Measurements from ENCODE around the gene BCAT1.
"Not testable (repeated sequence)": the region's sequence is repeated elsewhere in the genome, so short reads cannot be mapped to it uniquely, and the experiment has no call there.

Gene BCAT1

GRCh38 chr12:24955853-24956252 lies 7.0 kb upstream of the BCAT1 start:
- DNase-seq = no peak

DNA sequence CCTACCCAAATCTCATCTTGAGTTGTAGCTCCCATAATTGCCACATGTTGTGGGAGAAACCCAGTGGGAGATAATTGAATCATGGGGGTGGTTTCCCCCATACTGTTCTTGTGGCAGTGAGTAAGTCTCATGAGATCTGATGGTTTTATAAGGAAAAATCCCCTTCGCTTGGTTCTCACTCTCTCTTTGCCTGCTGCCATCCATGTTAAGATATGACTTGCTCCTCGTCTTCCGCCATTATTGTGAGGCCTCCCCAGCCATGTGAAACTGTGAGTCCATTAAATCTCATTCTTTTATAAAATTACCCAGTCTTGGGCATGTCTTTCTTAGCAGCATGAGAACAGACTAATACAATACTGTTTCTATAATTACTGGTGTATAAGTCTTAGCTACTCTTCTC lies 6.5 kb upstream of the BCAT1 start:
- DNase-seq = no peak

GRCh38 chr12:24954261-24954660 lies 5.4 kb upstream of the BCAT1 start:
- DNase-seq = no peak

- no peak for DNase-seq
These were observed 3.5 kb upstream of the BCAT1 start for GRCh38 chr12:24952389-24952788.

- DNase-seq = no peak
These were observed 1.4 kb upstream of the BCAT1 start for GRCh38 chr12:24950231-24950834.

- DNase-seq = no peak
These were observed 513 bp downstream of the BCAT1 start for GRCh38 chr12:24948420-24948756.

DNA sequence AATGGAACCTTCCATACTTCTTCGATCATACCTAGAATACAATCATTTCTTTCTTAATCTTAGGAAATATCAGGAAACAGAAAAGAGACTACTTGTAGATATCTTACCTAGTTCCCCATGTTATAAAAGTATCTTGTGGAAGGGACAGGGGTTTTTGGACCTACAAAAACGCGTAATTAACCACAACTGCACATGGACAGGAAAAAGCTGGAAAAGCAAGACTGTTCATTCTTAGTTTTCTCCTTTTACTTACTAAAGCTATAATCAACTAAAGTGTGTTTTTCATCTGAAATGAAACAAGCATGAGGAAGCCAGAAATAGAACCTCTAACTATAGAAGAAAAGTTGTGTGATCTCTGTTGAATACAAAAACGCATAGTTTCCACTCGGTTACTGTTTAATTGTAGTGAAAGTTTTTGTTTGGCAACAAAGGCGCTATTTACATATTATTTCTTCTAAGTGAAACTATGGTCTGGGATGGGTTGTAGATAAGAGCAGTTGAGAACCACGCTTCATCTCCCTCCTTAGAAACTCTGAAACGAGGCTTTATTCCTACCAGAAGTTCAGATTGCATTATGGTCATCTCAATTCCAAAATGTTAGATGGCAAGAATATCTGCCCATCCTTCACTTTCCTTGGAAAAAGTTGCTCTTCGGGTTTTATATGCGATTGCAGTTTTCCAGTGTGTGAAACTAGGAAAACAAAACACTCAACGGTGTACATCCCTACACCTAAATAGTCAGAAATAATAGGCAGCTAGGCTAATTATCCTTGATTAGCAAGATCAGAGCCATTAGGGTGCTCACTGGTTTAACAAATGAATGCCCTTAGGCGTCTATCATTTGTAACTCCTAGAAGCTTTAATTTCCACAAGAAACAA lies 1.1 kb downstream of the BCAT1 start:
- DNase-seq = no peak

DNA sequence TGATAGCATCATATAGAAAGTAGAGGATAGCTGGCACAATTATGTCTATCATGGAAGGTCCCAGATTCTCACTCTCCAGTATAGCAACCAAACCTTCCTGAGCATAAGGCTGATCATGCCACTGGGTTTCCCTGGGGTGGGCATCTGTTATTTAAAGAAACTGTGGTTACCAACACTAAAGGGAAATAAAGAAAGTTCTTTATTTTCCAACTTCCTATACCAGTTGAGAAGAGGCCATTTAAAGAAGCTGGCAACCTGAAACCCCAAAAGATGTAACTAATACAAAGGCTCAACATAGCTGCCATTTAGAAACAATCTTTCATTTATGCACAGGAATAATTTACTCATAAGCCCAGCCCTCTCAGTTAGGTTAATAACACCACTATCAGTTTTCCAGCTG lies 3.1 kb downstream of the BCAT1 start:
- DNase-seq = no peak

GRCh38 chr12:24945039-24945438 lies 3.9 kb downstream of the BCAT1 start:
- DNase-seq = no peak

GRCh38 chr12:24944601-24944975 lies 4.3 kb downstream of the BCAT1 start:
- DNase-seq = no peak

DNA sequence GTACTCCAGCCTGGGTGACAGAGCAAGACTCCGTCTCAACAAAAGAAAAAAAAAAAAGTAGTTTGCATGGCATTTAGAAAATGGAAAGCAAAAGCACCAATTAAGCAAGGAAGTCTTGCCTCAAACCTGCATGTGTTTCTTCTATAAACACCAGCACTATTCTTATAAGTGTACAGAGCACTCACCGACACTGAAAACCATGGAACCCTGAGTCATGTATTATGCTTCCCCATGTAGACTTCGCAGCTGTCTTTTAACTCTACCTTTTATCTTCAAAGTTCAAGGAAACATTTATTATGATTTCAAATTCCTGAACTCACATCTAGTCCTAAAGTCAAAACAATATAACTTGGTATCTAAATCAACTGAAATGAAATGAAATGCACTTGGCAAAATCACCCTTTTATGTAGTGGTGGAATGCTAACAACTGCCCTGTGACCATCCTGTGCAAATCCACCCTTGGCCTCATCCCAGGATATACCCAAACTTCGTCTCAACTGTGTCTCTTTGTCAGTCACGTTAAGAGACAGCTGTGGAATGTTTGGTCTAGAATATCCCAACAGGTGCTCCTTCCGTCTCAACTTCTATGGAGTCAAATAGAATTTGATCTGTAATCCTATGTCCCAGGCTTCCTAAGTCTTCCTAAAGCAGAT lies 4.8 kb downstream of the BCAT1 start:
- DNase-seq = no peak

- DNase-seq = no peak
These were observed 8.7 kb downstream of the BCAT1 start for GRCh38 chr12:24940157-24940556.

- DNase-seq = not testable (repeated sequence)
These were observed 9.3 kb downstream of the BCAT1 start for GRCh38 chr12:24939551-24939950.

DNA sequence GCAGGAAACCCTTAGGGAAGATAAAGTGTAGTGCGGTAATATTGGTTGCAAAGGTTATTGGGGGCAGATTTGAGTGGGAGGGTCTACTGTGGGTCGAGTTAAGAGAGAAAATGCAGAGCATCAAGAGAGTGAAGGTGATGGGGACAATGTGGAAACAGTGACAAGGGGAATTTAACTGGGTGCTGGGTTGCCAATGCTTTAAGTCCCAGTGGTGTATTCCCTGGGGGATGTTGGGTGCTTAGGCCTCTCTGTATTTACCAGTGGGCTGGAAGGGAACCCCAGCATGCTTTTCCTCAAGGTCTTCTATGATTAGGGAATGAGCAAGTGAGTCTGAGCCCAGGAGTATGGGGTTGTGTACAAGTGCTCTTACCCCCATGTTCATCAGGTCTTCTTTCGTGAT lies 10.6 kb downstream of the BCAT1 start:
- DNase-seq = no peak

- DNase-seq = no peak
These were observed 11.2 kb downstream of the BCAT1 start for GRCh38 chr12:24937553-24938244.

GRCh38 chr12:24933694-24934407 lies 15.1 kb downstream of the BCAT1 start:
- no peak for DNase-seq

GRCh38 chr12:24931666-24932405 lies 17.1 kb downstream of the BCAT1 start:
- DNase-seq = no peak

GRCh38 chr12:24929953-24930352 lies 18.9 kb downstream of the BCAT1 start:
- no peak for DNase-seq

DNA sequence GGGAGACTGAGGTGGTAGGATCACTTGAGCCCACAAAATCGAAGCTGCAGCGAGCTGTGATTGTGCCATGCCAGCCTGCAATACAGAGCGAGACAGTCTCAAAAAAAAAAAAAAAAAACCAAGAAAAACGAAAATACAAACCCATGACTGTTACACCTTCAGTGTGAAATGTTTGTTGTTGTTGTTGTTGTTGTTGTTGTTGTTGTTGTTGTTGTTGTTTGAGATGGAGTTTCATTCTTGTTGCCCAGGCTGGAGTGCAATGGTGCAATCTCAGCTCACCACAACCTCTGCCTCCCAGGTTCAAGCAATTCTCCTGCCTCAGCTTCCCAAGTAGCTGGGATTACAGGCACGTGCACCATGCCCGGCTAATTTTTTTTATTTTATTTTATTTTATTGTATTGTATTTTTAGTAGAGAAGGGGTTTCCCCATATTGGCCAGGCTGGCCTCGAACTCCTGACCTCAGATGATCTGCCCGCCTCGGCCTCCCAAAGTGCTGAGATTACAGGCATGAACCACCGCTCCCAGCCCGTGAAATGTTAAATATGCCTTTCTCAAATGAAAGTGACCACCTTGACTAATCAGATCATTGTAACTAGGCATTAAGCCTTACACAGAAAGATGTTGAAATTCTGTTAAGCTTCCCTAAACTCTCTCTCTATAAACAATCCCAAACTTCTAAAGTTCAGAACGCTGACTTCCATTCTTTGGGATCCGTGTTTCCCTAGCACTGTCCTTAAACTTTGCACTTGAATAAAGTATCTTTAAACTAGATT lies 20.2 kb downstream of the BCAT1 start:
- DNase-seq = not testable (repeated sequence)

- DNase-seq = no peak
These were observed 20.8 kb downstream of the BCAT1 start for GRCh38 chr12:24928131-24928530.

- not testable (repeated sequence) for DNase-seq
These were observed 22.8 kb downstream of the BCAT1 start for GRCh38 chr12:24926080-24926479.
